Measurements from ENCODE around the gene GRIN1.

Gene GRIN1

DNA sequence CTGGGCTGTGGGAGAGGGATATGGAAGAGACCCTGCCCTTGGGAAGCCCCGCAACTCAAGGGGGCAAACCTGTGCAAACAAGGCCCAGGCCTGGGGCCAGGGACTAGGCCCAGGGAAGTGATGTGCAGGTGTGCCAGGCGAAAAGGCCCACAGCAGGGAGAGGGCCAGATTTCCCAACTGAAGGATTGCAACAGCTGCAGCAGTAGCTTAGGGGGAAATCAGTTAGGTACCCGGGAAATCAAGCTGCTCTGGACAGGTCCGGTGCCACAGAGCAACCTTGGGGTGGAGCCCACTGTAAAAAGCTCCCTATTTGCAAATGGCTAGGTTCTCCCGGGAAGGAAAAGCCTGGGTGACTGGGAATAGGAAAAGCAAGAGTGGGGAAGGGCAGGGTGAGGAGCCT is 10.4 kb downstream of the GRIN1 start:
- DNase-seq = no peak

DNA sequence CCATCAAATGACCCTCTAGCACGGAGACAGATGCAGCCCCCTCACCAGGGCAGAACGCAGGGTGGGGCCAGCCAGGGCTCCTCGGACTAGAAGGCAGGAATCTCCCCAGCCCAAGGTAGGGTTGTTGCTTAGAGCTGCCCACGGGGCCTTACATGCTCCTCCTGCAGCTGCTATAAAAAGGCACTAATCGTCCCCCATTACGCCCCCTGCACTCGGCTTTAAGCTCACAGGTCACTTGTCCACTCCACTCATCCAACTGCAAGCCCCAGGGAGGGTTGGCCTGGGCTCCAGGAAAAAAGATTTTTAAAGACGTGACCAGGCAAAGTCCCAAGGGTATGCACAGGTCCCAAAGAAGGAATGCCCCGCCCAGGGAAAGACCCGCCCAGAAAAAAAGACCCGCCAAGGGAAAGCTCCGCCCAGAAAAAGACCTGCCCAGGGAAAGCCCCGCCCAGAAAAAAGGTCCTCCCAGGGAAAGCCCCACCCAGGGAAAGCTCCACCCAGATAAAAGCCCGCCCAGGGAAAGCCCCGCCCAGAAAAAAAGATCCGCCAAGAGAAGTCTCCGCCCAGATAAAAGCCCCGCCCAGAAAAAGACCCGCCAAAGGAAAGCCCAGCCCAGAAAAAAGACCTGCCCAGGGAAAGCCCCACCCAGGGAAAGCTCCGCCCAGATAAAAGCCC is 11.1 kb downstream of the GRIN1 start:
- DNase-seq = peak; percentile 90

DNA sequence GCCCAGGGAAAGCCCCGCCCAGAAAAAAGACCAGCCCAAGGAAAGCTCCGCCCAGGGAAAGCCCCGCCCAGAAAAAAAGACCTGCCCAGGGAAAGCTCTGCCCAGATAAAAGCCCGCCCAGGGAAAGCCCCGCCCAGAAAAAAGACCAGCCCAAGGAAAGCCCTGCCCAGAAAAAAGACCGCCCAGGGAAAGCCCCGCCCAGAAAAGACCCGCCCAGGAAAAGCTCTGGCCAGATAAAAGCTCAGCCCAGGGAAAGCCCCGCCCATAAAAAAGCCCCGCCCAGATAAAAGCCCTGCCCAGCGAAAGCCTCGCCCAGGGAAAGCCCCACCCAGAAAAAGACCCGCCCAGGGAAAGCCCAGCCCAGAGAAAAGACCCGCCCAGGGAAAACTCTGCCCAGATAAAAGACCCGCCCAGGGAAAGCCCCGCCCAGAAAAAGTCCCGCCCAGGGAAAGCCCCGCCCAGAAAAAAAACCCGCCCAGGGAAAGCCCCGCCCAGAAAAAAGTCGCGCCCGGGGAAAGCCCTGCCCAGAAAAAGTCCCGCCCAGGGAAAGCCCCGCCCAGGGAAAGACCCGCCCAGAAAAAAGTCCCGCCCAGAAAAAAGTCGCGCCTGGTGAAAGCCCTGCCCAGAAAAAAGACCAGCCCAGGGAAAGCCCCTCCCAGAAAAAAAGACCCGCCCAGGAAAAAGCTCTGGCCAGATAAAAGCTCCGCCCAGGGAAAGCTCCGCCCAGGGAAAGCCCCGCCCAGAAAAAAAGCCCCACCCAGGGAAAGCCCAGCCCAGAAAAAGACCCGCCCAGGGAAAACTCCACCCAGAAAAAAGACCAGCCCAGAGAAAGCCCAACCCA is 11.9 kb downstream of the GRIN1 start:
- peak; percentile 90 for DNase-seq

DNA sequence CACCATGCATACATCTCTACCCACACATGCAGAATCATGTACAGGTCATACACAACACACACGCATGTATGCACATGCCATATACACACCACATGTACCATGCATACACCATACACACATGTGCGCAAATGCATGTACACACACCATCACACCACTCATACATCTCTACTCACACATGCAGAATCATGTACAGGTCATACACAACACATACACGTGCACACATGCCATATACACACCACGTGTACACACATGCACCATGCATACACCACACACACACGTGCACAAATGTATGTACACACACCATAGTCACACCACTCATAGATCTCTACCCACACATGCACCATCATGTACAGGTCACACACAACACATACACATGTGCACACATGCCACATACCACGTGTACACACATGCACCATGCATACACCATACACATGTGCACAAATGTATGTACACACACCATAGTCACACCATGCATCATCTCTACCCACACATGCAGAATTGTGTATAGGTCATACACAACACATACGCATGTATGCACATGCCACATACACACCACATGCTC is 14.0 kb downstream of the GRIN1 start:
- DNase-seq = no peak

DNA sequence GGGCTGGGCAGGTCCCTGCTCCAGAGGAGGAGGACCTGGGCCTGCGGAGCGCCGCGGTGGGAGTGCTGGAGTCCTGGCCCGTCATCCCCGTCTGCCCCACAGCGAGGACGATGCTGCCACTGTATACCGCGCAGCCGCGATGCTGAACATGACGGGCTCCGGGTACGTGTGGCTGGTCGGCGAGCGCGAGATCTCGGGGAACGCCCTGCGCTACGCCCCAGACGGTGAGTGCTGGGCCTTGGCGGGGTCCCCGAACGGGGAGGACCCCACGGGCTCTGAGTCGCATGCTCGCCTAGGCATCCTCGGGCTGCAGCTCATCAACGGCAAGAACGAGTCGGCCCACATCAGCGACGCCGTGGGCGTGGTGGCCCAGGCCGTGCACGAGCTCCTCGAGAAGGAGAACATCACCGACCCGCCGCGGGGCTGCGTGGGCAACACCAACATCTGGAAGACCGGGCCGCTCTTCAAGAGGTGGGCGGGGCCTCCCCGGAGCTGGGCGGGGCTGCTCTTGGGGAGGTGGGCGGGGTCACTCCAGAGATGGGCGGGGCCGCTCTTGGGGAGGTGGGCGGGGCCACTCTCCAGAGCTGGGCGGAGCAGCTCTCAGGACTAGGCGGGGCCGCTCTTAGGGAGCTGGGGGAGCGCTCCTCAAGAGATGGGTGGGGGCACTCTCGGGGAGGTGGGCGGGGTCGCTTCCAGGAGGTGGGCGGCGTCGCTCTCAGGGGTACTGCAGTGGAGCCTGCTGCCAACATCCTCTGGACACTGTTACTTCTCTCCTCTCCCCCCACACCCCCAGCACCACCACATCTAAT is 17.8 kb downstream of the GRIN1 start:
- DNase-seq = no peak

DNA sequence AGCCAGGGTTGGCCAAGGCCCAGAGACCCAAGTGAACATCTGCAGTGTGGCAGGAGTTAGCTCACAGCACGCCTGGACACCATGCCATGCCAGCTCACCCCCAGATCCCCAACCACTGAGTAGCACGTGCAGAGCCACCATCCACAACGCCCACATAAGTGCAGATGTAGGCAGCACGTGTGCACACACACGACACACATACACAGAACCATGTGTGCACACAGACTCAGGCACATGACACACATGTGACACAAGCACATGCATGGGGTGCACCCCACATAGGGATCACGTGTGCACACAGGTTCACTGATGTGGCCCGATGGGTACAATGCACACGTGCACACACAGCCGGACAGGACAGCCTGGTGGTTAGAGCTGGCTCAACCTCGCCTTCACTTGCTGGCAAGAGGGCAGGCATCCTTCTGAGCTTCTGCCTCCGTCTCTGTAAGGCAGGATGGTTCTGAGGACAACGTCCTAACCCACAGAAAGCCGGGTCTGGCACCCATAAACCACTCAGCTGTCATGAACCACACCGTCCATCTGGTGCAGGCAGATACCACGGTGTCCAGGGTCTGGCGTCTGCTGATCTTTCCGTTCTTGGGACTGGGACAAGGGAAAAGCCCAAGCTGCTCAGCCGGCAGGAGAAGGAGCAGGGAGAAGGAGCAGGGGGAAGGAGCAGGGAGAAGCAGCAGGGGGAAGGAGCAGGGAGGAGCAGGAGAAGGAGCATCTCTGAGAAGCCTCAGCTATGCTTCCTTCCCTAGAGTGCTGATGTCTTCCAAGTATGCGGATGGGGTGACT is 18.9 kb downstream of the GRIN1 start:
- no peak for DNase-seq

DNA sequence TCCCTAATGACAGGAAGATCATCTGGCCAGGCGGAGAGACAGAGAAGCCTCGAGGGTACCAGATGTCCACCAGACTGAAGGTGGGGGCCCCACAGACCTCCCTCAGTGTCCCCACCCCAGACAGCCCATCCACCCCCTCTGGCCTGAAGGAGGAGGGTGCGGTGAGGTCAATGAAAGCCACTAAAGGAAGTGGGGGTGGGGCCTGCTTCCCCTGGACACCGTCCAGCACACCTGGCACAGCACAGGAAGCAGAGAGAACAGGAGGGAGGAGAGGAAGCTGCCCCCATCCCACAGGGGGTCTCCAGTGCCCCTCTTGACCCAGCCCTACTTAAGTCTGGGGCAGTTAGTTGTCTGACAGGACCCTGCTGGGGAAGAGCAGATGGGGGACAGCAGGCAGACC is 19.7 kb downstream of the GRIN1 start:
- DNase-seq = no peak

DNA sequence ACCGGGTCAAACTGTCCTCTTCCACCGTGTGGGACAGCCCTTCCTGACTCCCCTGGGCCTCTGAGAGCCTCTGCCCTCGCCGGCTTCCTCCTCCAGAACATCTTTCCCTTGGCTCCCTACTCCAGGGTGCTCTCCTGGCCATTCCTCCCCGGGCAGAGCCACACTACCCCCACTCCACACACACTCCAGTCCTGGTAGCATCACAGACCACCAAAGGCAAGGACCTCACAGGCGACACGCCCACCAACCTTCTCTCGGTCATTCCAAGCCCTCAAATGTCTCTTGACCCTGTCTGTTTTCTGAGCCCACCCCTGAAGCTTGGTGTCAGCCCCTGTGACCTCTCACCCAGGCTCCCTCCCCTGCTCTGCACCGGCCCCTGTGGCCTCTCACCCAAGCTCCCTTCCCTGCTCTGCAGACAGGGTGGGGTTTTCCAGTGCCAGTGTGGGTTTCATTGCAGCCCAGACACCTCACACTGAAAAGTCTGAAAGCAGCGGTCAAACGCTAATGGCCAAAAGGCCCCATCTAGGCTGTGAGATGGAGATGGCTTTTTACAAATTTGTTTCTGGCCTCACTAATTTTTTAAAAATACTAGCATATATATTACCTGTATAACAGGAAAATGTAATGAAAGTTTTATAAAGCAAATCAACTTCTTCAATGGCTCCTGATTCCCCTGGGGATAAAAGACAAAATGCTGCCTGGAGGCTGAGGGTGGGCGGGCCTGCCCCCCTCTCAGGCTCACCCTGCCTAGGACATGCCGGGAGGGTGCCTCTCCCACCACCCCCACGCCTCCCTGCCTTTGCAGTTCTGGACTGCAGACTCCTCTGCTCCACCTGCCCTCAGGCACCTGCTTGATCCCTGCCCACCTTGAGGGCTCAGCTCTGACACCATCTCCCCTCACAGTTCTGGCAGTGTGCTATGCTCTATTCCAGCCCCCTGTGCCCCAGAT is 20.4 kb downstream of the GRIN1 start:
- no peak for DNase-seq

DNA sequence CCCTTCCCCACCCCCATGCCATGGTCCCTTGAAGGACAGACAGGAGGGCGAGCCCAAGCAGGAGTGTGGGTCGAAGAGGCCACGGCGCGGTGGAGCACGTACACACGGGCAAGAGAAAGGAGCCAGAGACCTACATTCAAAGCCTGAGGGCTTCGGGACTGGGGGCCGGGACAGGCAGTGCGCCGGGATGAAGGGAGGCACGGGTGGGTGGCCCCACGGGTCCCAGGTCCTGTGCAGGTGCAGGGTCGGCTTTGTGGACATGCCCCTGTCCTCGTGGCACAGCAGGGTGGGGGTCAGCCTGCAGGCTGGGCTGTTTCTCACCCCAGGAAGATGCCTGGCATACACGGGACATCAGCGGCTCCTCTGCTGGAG is 21.1 kb downstream of the GRIN1 start:
- DNase-seq = no peak

DNA sequence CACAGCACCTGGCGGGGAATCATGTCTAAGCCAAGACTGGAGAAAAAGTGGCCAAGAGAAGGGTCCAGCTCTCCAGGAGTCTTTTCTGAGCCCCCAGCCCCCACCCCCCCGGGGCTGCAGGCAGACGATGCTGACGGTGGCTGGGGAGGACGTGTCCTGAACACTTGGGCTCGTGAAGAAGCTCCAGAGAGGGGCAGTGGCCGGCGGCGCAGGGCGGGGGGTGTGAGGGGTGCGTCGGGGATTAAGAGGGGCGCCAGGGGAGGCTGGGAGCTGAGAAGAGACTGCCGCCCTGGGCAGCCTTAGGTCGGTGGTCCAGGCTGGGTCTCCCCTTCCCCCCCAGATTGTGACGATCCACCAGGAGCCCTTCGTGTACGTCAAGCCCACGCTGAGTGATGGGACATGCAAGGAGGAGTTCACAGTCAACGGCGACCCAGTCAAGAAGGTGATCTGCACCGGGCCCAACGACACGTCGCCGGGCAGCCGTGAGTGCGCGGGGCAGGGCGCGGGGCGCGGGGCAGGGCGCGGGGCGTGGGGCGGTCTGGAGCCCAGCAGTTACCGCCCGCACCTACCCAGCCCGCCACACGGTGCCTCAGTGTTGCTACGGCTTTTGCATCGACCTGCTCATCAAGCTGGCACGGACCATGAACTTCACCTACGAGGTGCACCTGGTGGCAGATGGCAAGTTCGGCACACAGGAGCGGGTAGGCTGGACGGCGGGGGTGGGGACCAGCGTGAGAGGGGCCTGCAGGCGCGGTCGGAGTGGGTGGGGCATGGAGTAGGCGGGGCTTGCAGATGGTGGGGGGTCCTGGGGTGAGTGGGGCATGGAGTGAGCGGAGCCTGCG is 22.0 kb downstream of the GRIN1 start:
- peak; percentile 99 for DNase-seq

DNA sequence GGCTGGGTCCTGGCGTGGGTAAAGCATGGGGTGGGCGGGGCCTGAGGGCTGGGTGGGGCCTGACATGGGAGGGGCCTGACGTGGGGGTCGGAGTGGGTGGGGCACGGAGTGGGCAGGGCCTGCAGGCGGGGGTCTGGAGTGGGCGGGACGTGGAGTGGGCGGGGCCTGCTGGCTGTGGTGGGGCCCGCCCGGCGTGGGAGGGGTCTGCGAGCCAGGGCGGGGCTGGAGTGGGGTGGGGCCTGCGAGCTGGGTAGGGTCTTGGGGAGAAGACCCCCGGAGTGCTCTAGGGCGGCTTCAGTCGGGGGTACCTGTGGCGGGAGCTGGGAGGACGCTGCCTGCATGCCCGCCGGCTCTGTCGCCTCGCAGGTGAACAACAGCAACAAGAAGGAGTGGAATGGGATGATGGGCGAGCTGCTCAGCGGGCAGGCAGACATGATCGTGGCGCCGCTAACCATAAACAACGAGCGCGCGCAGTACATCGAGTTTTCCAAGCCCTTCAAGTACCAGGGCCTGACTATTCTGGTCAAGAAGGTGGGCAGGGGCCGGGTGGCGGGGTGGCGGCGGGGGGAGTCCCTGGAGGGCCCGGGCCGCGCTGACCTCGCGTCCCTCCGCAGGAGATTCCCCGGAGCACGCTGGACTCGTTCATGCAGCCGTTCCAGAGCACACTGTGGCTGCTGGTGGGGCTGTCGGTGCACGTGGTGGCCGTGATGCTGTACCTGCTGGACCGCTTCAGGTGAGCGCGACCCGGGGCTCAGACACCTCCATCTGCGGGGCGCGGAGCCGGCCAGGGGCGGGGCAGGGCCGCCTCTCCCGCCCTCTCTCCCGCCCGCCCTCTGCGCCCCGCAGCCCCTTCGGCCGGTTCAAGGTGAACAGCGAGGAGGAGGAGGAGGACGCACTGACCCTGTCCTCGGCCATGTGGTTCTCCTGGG is 22.9 kb downstream of the GRIN1 start:
- no peak for DNase-seq

DNA sequence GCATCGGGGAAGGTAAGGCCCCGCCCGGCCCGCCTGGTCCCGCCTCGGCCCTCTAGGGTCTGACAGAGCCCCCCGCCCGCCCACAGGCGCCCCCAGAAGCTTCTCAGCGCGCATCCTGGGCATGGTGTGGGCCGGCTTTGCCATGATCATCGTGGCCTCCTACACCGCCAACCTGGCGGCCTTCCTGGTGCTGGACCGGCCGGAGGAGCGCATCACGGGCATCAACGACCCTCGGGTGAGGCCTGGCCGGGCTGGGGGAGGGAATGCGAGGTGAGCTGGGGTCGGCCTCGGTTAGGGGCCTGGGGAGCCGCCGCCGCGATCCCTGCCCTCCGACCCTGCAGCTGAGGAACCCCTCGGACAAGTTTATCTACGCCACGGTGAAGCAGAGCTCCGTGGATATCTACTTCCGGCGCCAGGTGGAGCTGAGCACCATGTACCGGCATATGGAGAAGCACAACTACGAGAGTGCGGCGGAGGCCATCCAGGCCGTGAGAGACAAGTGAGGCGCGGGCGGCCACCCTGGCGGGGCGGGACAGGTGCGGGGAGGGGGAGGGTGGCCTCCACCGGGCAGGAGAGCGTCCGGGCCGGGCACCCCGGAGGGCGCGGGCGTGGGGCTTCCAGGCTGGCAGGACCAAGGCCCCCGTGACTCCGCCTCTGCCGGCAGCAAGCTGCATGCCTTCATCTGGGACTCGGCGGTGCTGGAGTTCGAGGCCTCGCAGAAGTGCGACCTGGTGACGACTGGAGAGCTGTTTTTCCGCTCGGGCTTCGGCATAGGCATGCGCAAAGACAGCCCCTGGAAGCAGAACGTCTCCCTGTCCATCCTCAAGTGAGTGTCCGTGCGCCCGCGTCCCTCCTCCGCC is 23.8 kb downstream of the GRIN1 start:
- DNase-seq = peak; percentile 63

DNA sequence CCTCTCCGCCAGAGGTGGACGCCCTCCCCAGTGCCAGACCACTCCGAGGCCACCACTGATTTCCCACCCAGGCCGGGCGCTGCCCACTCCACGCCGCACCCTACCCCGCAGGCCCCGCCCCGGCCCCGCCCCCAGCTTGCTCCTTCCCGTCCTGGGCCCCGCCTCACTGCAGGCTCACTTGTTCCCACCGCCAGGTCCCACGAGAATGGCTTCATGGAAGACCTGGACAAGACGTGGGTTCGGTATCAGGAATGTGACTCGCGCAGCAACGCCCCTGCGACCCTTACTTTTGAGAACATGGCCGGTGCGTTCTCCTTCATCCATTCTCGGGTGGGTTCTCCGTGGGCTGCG is 24.4 kb downstream of the GRIN1 start:
- DNase-seq = no peak

DNA sequence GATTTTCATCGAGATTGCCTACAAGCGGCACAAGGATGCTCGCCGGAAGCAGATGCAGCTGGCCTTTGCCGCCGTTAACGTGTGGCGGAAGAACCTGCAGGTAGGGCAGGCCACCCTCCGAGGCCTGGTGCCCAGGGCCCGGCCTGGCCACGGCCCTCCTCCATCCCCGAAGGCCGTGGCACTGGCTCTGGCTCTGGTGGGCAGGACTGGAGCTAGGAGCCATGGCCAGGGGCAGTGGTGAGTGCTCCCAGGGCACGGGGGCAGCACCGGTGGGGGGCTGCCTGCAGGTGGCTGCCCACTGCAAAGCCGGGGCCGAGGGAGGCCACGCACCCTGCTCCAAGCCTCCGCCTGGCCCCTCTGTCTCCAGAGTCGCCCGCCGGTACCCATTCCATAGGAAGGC is 24.9 kb downstream of the GRIN1 start:
- no peak for DNase-seq

DNA sequence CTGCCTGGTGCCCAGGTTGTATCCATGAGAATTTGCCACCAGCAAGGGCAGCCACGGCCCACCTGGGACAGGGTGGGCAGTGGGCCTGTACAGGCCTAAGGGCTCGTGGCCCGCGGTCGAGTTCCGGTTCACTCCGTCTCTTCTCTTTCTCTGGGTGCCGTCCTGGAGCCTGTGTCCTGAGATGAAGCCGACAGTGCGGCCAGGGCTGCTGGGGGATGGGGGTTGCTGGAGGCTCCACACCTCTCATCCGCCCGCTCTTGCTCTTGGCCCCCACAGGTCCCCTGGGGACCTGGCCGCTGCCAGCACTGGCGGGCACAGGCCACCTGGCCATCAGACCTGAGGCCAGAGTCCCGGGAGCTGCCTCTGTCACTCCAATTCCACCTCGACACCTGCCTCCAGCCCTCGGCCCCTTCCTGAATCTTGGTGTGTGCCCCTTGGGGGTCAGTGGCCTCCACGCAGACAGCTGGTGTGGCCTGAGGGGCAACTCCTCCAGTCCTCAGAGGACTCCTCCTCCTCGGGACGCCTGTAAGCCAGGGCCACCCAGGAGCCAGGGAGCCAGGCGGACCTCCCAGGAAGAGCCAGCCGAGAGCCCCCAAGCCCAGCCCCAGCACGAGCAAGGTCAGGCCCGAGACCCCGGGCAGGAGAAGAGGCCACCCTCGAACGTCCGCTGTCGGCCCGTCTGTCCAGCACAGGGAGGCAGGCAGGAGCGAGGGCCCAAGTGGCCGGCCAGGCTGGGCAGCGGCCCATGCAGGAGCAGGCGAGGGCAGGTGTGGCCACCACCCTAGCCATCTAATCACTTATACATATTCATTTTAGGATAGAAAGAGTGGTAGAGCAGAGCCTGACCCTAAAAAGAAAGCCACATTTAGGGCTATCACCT is 25.7 kb downstream of the GRIN1 start:
- no peak for DNase-seq

DNA sequence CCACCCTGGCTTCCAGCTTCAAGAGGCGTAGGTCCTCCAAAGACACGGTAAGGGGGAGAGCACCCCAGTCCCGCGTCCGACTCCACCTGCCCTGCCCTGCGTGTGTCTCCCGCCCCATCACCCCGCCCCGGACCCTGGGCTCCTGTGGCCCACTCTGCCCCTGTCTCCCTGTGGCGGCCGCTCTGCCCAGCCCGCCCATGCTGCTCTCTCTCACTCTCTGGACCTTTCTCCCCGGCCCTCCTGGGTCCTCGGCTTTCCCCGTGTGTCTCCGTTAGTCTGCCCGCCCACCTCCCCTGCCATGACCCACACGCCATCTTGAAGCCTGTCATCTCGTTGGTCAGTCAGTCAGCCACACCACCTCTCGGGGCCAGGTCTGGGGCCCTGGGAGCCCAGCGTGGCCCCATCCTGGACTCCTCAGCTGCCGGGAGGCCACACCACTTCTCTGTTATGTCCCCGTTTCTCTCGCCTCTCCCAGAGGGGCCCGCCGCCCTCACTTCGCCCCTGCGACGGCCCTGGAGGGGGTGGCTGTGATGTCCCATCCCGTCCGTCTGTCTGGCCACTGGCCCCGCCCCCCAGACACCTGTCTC is 26.4 kb downstream of the GRIN1 start:
- DNase-seq = no peak

Data from NCI-H2171 (cell line).